Spleen (tissue), 11 donors: ENCODE results near the gene CXCL1. TPM values are rescaled to one million over a fixed set of nuclear protein-coding genes. Genes with fewer than 3 reads are reported as not detected.

Source experiments
- DNase-seq: peaks from one replicate; pipeline ENCODE4 v3.0.0-alpha.2; 2020
- H3K27ac ChIP-seq, 8 donors: fragments of 200-600 bp; sonication (generic) in 7 of 8; 1 replicate in 4 of 8; 2 replicates in 4 of 8; pipeline versions ENCODE4 v1.5.0 to v1.8.0; 2016 to 2021; ENCODE audit warnings: inconsistent platforms in 4 of 8, mild to moderate bottlenecking in 4 of 8, moderate library complexity in 1 of 8
- H3K27me3 ChIP-seq, 7 donors: fragments of 200-600 bp; sonication (generic) in 6 of 7; replicated peaks in 1 of 7; 1 replicate in 4 of 7; 2 replicates in 3 of 7; pipeline versions ENCODE4 v1.5.0 to v1.8.0; 2016 to 2021; ENCODE audit warnings: inconsistent platforms in 3 of 7, mild to moderate bottlenecking in 1 of 7
- H3K36me3 ChIP-seq, 6 donors: fragments of 200-600 bp; sonication (generic) in 5 of 6; 1 replicate in 4 of 6; 2 replicates in 2 of 6; pipeline versions ENCODE4 v1.5.0 to v1.8.0; 2016 to 2021; ENCODE audit warnings: inconsistent platforms in 2 of 6
- H3K4me1 ChIP-seq, 6 donors: fragments of 200-600 bp; sonication (generic) in 5 of 6; 1 replicate in 3 of 6; 2 replicates in 3 of 6; pipeline versions ENCODE4 v1.5.0 to v1.8.0; 2016 to 2021; ENCODE audit warnings: inconsistent platforms in 3 of 6
- H3K4me3 ChIP-seq, 8 donors: fragments of 200-600 bp; sonication (generic) in 7 of 8; 1 replicate in 4 of 8; 2 replicates in 4 of 8; pipeline versions ENCODE4 v1.5.0 to v1.8.0; 2016 to 2021; ENCODE audit warnings: inconsistent platforms in 4 of 8, mild to moderate bottlenecking in 4 of 8, moderate library complexity in 2 of 8
- H3K9me3 ChIP-seq, 8 donors: fragments of 200-600 bp; sonication (generic) in 7 of 8; 1 replicate in 4 of 8; 2 replicates in 4 of 8; pipeline versions ENCODE4 v1.5.0 to v1.8.0; 2016 to 2021; ENCODE audit warnings: inconsistent platforms in 4 of 8
- CTCF ChIP-seq, 11 experiments: fragments of 200-600 bp in 7 of 11; fragments of 450-650 bp in 4 of 11; sonication (generic) in 4 of 11; IDR thresholded peaks in 8 of 11; conservative IDR thresholded peaks in 3 of 11; 1 replicate in 7 of 11; 2 replicates in 4 of 11; pipeline versions ENCODE4 v1.4.0 to v1.8.0; 2016 to 2021; ENCODE audit warnings: antibody characterized with exemption in 11 of 11, inconsistent platforms in 4 of 11, mild to moderate bottlenecking in 1 of 11
- POLR2A ChIP-seq, 3 donors: fragments of 450-650 bp; IDR thresholded peaks; one replicate each; pipeline ENCODE4 v1.5.1; 2017; ENCODE audit warnings: antibody characterized with exemption in 3 of 3, mild to moderate bottlenecking in 1 of 3
- POLR2AphosphoS5 ChIP-seq, 3 donors: sonication (generic); formaldehyde crosslinking; IDR thresholded peaks; one replicate each; pipeline ENCODE4 v1.5.1; 2017; ENCODE audit warnings: antibody characterized with exemption in 3 of 3
- WGBS, 5 donors: extraction: QIAGEN DNeasy Blood & Tissue Kit in 3 of 5; methylation state at CpG; one replicate each; pipeline versions ENCODE4 v1.1.5 to v1.1.7; 2013 to 2018; 5-methylcytosine and 5-hydroxymethylcytosine counted together
- intact Hi-C: fragments of 100-400 bp; cut with DNase I; formaldehyde crosslinking; loops from one replicate; pipeline ENCODE4 v1.15.0; 2023; ENCODE audit warnings: low total_unique reads
- polyA plus RNA-seq, 3 donors: library from polyadenylated mRNA; stranded (reverse); fragments of 200-250 nt; gene quantifications; one replicate each; pipeline ENCODE4 v1.2.1, GENCODE V29; 2013
- total RNA-seq, 7 donors: library from RNA; depleted of rRNA in 3 of 7; stranded (reverse); fragments of >200 nt in 3 of 7; fragmentation: NEBNext Ultra II Directional in 4 of 7; extraction: Animal tissue kit (Norgen Biotek cat#: 25700) in 4 of 7; gene quantifications; one replicate each; pipeline versions ENCODE4 v1.1.0 to v1.2.1, GENCODE V29; 2016 to 2021
- donor health status: healthy with polysubstance abuse.
- donor health status: DM: no; HTN: no; CAD: no; lungs with moderate emphysema.
- donor health status: DM: no; HTN: no; CAD: no.
- donor health status: Bipolar disorder and iron deficiency.
- donor health status: healthy.
- donor health status: DM: no; HTN: no; CAD: no.
- donor health status: DM: yes; HTN: yes; CAD: no.

The CXCL1 gene
- total and polyA plus RNA-seq, 10 donors: 40.9 to 208 (median 154) TPM

- TF ChIP-seq POLR2A (IDR thresholded peaks at IDR 0.05): no peak
- no peak for TF ChIP-seq POLR2AphosphoS5 (IDR thresholded peaks at IDR 0.05)
- no peak for TF ChIP-seq CTCF (IDR thresholded peaks at IDR 0.05 in 8 of 11, conservative IDR thresholded peaks at IDR 0.05 in 3 of 11)
- no peak overlapping the region for H3K4me3 ChIP-seq
- 49 to 74% (median 66%) methylated on average over 5 of the region's 5 CpGs for WGBS, 5 donors
- intact Hi-C loops: no loop called here
- no peaks in the 10 kb centered on the region for H3K9me3 ChIP-seq
- H3K36me3 ChIP-seq: no peaks in the 10 kb centered on the region
- peak overlapping the region in 4 of 8 donors; percentile 13 to 48 (median 32) for H3K27ac ChIP-seq
- DNase-seq: no peak
- peaks cover 0 to 47% (median 5%) of the 10 kb centered on the region in 6 donors for H3K4me1 ChIP-seq
- peaks cover 0 to 32% (median 9%) of the 10 kb centered on the region in 7 donors for H3K27me3 ChIP-seq
Measured at GRCh38 chr4:73865431-73866096, 3.6 kb upstream of the CXCL1 start.

- no peak for DNase-seq
- Histone ChIP-seq H3K36me3 (no peaks in the 10 kb centered on the region), H3K27ac (peak overlapping the region in 2 of 8 donors; percentile 1 to 9), H3K4me3 (no peak overlapping the region), H3K27me3 (peaks cover 0 to 32% (median 9%) of the 10 kb centered on the region in 7 donors), H3K4me1 (peaks cover 0 to 47% (median 5%) of the 10 kb centered on the region in 6 donors), H3K9me3 (no peaks in the 10 kb centered on the region)
- intact Hi-C loops: no loop called here
- TF ChIP-seq CTCF (IDR thresholded peaks at IDR 0.05 in 8 of 11, conservative IDR thresholded peaks at IDR 0.05 in 3 of 11): no peak
- TF ChIP-seq POLR2AphosphoS5 (IDR thresholded peaks at IDR 0.05): no peak
- no peak for TF ChIP-seq POLR2A (IDR thresholded peaks at IDR 0.05)
- WGBS, 5 donors: 35 to 66% (median 55%) methylated on average over 2 of the region's 2 CpGs
Measured at GRCh38 chr4:73866246-73866645, 2.9 kb upstream of the CXCL1 start.

GRCh38 chr4:73867783-73868182 lies 1.4 kb upstream of the CXCL1 start:
- DNase-seq: no peak
- 73 to 82% (median 79%) methylated on average over 3 of the region's 3 CpGs for WGBS, 5 donors
- TF ChIP-seq POLR2A (IDR thresholded peaks at IDR 0.05) (no peak), POLR2AphosphoS5 (IDR thresholded peaks at IDR 0.05) (no peak), CTCF (IDR thresholded peaks at IDR 0.05 in 8 of 11, conservative IDR thresholded peaks at IDR 0.05 in 3 of 11) (no peak)

More at GRCh38 chr4:73867783-73868182, 1.4 kb upstream of the CXCL1 start:
- H3K36me3 ChIP-seq: no peaks in the 10 kb centered on the region
- peak overlapping the region in 3 of 8 donors; percentile 44 to 70 (median 54) for H3K4me3 ChIP-seq
- H3K9me3 ChIP-seq: no peaks in the 10 kb centered on the region
- intact Hi-C loops: no loop called here
- peak overlapping the region in 6 of 8 donors; percentile 77 to 96 (median 86) for H3K27ac ChIP-seq
- H3K27me3 ChIP-seq: peaks cover 0 to 32% (median 9%) of the 10 kb centered on the region in 7 donors
- peaks cover 0 to 60% (median 5%) of the 10 kb centered on the region in 6 donors for H3K4me1 ChIP-seq
